GM21515 (cell line): Measurements from ENCODE around the gene OSM.

Experiments used
- ATAC-seq: cut with Tn5 transposase; IDR thresholded peaks from one replicate; pipeline ENCODE4 v1.9.1; 2021; ENCODE audit not compliant: unreplicated experiment

The OSM gene

DNA sequence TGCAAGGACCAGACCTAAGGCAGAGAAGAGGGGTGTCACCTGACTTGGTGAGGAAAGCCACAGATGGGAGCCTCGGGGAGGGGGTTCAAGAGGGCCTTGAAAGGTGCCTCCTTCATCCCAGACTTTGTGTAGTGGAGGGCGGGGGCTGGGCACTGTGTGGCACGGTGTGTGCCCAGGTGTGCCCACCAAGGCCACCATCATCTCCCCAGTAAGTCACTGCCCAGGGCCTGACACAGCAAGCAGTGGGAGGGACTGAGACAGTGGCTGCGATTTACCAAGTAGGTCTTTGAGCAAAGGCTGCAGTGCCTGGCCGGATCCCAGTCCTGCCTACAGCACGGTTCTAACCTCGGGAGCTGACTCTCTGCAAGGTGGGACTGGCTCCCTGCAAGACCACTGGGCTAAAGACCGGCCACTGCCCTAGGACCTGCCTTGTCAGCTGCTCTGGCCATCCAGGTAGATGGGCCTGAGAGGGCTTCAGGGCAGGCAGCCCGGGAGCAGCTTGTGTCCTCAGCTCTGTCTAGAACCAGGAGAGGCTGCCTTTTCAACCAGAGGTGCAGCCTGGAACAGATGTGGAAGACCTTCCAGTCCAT, 1.4 kb downstream of the OSM start:
- no peak for ATAC-seq

DNA sequence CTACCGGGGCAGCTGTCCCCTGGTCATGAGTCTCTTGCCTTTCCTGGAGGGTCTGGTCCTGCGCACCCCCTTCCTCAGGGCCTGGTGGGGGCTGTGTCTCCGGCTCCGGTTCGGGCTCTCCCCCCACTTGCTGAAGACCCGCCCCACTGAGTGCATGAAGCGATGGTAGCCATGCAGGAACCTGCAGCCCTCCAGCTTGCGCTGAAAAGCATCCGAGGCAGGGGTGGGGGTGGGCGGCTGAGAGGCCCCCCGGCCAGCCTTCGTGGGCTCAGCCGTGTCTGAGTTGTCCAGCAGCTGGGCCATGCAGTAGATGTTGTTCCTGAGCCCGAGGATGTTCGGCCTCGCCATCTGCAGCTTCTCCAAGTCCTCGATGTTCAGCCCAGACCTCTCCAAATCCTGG, 2.8 kb downstream of the OSM start:
- no peak for ATAC-seq

DNA sequence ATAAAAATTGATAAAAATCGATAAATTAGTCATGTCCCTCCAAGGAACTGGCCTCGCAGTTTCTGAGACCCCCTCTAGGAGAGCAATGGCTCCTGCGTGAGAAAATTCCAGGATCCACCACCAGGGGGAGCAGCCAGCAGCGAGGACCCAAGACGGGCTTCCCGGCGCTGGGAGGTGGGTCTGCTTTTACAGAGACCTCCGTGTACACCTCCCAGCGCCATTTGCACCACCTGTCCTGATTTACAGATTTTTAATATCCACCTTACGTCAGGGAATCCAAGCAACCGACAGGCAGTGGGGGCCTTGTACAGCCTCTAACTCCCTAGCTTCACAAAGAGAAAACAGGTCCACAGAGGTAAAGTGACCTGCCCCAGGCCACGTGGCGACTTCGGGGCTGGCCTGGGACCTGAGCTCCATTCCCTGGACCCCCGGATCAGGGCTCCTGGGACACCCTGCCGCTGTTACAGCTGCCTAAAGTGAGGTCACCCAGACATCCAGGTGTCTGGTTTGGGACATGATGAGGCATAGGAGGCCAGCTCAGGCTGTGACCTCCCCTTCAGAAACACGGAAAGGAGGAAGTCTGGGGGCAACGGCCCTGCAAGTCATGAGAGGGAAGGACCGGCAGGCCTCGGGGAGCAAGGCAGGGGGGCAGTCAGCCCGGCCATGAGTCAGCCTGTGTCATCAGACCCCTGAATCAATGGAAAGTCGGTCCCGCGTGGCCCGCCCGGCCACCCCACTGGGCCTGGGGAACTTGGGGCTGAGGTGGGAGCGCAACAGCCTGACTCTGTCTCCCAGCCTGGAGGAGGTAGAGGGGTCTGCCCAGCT, 3.5 kb downstream of the OSM start:
- no peak for ATAC-seq

DNA sequence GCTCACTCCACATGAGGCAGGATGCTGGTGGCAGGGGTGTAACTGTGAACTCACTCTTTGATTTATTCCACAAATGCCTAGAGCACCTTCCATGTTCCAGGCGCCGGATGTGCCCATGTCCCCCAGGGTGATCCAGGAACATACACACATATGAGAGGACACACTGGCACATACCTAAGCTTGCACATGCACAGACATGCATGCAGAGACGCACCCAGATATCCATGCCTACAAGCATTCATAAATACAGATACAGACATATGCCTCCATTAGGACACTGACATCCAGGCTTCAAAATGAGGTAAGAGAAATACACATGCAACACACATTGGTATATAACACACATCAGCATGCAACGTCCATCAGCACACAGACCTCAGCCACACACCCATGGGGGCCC, 4.5 kb downstream of the OSM start:
- no peak for ATAC-seq

DNA sequence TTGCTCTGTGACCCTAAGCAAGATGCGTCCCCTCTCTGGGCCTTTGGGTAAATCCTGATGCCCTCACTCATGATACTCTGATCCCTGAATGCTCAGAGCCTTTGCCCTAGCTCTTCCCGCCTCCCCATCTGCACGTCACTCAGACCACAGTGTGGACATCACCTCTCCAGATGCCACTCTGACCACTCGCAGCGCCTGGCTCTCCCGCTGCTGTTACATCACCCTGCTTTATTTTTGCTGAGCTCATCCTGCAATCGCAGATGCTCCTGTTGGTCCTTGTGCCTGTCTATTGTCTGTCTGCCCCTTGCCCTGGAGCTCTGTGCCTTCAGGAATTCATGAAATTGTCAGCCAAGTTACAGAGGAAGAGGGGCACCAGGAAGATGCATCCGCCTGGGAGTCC, 5.5 kb downstream of the OSM start:
- ATAC-seq = no peak

DNA sequence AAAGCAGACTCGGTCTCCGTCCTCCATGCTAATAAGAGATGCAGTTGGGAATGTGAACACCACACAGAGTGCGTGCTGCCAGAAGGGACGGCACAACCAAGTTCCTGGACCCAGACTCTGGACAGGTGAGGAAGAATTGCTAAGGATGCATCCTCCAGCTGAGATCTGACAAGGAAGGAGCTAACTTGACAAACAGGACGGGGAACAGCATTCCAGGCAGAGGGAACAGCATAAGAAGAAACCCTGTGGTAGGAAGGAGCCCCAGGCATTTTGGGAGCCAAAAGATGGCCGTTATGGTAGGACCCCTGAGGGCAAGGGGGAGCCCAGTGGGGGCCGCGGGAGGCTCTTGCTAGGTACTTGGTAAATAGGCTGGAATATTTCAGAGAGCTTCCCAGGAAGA, 6.0 kb downstream of the OSM start:
- no peak for ATAC-seq

DNA sequence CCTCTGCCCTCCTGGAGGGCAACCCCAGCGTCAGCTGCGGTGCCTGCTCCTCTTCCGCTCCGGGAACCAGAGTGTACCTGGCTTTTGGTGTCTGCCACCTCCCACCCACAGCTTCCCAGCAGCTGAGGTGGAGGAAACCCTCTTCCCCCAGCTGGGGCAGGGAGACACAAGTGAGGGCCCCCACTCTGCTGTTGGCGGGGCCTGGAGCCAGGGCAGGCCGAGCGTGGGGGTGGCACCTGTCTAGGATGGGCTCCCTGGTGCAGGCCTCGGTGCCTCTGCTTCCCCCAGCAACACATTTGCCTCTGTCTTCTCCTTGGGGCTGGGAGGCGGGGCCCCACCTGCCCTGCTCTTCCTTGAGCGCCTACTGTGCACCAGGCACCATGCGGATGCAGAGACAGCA, 6.4 kb downstream of the OSM start:
- no peak for ATAC-seq

DNA sequence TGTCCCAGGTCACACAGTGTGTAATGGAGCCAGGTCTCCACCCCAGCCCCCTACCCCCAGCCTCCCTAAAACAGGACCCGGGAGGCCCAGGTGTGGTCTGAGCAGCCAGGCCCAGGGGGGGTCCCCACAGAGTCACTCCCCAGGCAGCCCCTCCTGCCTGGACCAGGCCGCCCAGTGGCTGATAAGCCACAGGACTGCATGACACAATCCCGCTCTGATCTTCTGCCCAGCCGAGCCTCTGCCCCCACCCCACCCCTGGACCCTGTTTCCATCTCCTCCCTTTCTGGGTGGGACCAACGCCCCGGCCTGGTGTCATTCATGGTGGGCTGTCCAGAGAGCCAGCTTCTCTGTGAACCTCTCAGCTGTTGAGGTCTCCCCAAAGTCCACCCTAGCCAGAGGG, 12.3 kb downstream of the OSM start:
- no peak for ATAC-seq

DNA sequence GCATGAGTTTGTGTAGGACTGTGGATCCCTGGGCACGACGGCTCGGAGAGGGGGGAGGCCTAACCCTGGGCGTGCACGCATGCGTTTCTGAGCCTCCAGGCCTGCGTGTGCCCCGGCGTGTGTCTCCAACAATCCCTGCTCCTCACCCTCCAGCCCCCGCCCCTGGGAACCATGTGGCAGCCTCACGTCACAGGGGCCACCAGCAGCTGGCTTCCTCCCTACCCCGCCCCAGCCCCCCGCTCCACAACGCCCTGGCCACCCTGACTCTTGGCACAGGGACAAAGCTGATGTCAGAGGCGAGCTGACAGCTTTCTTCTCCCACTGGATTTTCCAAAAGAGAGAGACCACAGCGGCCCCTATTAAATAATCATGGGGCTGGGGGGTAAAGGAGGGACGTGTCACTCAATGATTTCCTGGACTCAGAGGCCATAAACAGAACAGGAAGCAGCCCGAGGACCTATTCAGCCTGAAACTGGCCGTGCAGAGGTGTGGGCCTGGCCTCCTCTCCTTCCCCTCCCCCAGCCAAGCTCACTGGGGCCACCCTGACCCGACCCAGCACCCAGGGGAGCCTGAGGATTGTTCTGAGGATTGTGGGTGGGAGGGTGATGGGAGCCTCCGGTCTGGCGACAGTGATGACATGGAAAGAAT, 13.3 kb downstream of the OSM start:
- no peak for ATAC-seq

DNA sequence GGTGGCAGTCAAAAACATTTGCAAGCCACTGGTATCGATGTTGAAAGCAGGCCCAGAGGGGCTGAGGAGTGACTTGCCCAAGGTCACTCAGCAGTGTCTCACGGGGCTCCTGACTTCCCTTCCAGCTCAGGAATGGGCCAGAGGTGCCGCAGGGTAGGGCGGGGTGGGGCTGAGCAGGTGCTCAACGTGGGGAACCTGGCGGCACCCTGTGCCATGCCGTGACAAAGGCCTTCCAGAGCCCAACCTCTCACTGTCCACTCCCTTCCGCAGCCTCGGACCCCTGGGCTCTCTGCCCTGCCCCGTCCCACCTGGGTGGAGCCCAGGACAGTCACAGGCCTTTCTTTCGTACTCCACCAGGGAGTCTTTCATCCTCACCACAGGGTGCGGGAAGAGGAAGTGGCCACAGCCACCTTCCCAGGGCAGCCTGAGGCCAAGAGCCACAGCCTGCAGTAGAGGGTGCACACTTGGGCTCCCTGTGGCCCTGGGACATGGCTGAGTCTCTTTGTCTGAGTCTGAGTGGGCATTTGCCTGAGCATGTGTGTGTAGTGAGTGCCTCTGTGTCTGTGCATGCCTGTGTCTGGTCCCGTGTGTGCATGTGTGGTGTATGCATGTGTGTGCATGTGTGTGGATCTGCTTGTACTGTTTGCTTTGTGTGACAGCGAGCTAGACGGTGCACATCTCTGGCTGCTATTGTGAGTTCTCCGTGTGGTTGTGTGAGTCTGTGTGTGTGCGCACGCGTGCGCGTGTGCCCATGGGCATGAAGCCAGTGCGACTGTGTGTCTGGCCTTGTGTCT, 14.0 kb downstream of the OSM start:
- ATAC-seq = no peak

DNA sequence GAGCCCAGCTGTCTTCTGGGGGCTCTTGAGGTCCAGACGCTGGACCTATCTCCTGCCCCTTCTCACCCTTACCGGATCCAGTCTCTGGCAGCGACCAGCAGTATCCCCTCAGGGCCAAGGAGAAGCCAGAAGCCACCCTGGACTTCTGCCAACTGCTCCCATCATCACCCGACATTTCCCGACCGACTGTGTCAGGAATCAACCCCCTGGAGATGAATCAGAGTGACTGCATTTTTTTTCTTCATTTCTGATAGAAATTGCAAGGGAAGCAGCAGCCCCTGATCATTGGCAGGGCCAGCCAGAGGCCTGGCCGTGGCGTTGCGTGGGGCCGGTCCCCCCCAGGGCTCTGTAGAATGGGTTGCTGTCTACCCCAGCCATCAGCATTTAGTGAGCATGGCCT, 14.9 kb downstream of the OSM start:
- ATAC-seq = no peak

DNA sequence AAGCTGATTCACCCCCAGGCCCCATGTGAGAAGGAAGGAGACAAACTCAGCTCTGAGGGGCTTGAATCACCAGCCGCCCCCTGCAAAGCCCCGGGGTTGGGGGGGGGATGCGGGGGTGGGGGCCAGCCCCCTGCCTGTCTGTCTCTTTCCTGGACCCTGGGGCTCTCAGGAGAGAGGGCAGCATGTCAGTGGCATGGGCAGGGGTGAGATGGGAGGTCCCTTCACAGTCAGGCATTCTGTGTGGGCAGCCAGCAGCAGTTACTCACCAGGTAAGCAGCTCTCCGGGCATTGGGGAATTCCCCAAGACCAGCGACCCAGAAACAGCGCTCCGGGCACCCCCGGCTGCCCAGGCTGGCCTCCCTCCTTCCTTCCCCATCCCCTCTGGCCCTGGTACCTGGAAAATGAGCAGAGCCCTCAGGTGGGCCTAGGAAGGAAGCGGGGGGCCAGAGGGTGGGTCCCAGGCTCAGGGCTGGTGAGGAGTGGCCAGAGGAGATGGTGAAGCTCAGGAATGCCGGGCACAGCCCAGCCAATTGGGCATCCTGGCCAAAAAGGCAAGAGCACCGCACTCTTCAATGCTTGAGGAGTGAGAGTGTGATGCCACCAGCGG, 15.9 kb downstream of the OSM start:
- no peak for ATAC-seq

DNA sequence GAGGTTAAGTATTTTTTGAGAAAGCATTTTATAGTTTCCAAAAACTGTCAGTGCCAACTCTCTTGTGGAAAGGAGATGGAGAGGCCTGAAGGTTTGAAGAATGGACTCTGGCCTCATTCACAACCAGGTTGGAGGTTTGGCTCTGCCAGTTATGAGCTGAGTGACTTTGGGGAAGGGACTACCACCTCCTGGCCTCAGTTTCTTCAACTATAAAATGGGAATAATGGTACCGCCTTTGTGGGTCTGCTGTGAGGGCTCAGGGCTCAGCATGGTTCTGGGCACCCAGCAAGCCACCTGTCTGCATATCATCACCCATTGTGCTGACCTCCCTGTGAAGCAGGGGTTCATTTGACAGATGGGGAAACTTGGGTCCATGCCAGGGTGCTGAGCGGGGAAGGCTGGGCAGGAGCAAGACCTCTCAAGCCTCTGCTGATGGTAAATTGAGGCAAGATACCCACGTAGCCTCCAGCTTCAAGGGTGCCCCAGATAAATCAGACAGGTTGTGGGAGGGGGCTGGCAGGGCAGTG, 16.5 kb downstream of the OSM start:
- ATAC-seq = no peak

DNA sequence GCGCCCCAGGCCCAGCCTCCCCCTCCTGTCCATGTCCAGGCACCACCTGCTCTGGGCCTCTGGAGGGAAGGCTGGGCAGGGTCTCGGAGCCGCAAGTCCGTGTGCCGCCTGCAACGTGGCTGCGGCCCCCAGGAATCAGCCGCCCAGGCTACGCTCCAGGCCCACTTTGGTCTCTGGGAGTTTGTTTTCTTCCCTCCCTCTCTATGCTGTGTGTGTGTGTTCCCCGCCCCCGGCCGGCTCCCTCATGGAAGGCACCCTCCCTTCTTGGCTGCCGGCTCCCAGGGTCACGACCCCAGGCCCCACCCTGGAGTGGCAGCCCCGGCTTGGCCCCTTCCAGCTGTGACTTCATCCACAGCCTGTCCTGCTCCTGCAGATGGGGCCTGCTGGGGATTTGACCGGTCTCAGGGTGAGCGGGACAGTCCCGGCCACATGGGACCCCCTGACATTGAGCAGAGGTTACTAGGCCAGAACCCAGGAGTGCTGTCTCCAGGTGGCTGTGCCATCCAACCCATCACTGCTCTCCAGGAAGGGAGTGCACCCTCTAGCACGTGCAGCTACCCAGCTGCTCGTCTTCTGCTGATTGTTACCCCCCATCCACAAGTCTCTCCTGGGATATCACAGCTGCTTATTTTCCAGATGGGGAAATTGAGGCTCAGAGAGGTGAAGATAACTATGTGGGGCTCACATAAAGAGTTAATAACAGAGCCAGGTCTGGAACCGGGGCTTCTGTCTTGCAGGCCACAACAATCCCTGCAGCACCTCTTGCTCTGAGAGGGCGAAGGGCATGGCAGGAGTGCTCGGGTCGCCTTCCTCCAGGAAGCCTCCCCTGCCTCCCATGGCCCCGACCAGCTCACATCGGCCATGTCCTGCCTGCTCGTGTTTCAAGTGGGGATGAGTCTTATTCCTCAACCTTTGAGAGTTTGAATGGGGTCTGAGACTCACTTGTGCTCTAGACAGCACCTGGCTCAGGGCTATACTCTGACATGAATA, 17.3 kb downstream of the OSM start:
- ATAC-seq = no peak

DNA sequence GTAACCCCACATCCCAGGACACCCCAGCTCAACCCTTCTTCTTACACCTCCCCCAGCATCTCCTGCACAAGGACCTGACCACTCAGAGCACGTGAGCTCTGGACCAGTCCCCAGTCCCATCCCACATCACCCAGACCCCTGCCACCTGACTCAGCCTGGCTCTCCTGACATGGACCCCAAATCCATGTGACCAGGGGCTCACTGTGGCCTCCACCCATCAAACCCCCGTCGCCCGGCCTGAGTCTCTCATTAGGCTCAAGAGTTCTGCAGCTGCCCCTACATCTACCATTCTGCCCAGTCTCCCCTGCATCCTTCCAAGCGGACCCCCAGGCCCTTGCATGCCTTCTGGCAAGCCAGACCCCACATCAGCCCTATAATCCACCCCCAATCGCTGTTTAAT, 18.2 kb downstream of the OSM start:
- no peak for ATAC-seq

DNA sequence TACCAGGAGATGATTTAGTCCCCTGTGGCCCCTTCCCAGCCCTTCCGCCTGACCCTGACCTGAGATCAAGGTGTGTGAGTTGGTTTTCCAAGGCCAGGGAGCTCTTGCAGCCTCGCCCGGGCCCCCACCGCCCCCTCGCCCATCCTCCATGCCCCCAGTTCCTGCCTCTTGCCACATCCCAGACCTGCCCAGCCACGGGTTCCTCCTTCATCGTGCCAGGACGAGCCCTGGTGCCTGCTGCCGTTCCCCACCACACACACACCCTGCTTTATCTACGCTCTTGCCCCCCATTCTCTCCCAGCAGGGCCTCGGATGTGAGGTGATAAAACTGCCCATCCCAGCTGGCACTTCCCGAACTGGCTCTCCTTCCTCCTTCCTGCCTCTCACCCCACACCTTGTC, 18.7 kb downstream of the OSM start:
- ATAC-seq = no peak

DNA sequence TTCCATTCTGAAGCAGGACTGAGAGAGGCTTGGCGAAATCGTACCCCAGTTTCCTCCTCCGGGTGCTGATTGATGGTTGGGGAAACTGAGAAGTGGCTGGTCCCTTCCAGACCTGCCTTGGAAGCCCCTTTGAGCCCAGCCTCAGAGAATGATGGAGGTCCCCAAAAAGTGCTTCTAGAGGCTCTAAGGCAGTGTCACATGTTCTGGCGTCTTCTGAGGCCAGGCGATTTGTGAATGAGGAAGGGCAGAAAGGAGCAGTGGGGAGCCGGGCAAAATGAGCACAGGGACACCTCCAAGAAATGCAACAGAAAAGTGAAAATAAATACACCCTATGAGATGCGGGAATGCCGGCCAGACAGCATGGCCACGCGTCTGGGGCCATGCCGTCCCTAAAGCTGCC, 19.1 kb downstream of the OSM start:
- ATAC-seq = no peak

DNA sequence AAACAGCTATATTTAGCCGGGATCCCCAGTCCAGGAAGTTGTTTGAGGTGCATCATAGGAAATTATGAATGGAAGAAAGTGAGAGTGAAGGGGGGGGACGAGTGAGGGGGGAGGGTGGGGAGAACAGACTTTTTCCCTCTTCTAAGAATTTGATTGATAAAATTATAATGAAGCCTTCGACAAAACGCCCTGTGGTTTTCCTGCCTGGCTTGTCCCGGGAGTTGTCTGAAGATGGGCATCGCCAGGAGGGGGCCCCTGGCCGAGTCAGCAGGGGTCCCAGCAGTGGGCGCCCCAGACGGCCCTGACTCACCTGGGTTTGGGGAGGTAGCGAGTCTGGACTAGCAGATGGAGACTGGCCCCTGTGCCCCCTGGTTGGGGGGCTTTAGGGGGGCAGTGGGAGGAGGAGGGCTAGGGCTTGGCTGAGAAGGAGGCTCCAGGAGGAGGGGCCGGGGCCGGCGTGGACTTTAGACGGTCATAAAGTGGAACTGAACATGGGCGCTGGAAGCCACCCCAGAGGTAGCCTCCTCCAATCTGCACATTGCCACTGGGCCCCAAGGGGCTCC, 19.8 kb downstream of the OSM start:
- ATAC-seq = no peak

DNA sequence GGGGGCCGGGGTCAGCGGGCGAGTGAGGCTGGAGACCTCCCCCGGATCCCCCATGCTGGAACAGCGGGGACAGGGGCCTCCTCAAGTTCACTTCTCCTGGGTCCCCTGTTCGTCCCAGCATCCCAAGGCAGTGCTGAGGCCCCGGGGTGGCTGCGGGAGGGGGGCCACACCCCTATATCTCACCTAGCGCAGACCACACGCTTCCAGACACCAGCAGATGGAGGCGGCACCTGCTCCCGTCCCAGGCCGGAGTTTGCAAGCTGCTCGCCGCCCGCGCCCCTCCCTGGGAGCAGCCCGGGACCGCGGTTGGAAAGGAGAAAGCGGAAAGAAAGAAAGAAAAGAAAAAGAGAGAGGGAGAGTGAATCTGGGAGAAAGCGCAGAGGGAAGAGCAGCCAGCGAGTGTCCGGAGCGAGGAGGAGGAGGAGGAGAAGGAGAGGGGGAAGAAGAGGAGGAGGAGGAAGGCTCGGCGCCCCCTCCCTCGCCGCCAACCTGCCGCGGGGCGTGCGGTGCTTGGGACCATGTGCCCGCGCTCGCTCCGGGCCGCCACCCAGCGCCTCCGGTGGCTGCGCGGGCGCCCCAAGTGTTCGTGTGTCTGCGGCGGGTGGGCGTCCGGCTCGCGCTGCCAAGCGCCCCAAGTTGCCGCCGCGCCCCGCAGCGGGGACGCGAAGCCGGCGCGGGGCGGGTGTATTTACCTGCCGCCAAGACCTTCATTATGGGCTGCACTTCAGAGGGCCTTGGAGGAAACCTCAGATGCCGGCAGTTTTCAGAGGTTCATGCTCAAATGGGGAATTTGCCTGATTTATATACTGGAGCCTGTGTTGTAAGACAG, 20.5 kb downstream of the OSM start, which contains the start of gene LIF:
TSS of gene LIF (minus strand) at position 775 of the 829 bp plus-strand sequence. CDS start at position 711, 64 bp downstream.
- ATAC-seq = no peak
